Measurements from ENCODE around the gene SERPINF2.
"Not testable (repeated sequence)": the region's sequence is repeated elsewhere in the genome, so short reads cannot be mapped to it uniquely, and the experiment has no call there.

The SERPINF2 gene

DNA sequence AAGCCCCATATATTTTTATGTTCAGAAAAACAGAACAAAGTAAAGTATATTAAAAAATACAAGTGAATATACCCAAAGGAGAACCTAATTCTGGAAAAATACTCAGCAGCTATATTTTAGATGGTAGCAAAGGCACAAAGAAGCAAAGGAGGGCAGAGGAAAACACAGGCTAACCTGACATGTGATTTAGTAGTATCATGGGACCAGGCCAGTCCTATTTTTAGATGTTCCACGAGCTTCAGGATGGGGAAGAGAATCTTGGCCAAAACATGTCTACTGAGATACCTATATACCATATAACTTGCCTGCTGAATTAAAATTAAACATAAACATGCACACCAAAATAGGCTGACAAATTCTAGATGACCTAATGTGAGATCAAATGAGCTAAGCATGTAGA lies 54.1 kb downstream of the SERPINF2 start:
- DNase-seq, result no peak

DNA sequence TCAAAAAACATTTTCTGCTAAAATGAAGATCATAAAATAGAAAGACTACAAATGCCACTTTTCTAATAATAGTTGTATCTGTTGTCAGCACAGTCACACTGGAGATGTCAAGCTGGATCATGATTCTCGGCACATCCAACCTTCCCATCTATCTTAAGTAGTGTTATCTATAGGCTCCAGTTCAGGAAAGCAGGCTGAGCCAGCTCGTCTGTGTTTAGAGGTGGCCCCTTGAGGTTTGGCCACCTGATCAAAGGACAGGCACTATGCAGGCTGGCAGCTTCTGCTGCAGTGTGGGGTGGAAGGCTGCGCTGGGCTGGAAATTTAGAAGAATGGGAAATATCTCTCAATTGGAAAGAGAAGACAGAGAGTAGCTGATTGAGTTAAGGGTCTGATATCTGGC lies 54.7 kb downstream of the SERPINF2 start:
- DNase-seq, result no peak

DNA sequence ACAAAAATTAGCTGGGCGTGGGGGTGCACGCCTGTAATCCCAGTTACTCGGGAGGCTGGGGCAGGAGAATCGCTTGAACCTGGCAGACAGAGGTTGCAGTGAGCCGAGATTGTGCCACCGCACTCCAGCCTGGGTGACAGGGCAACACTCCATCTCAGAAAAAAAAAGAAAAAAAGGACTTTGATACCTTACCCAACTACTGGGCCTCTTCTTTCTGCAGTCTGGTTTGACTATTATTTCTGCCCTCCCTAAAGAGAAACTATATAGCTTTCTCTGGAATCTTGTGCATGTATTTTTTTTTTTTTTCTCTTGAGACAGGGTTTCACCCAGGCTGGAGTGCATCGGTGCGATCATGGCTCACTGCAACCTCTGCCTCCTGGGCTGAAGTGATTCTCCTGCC lies 55.2 kb downstream of the SERPINF2 start:
- DNase-seq, result not testable (repeated sequence)

DNA sequence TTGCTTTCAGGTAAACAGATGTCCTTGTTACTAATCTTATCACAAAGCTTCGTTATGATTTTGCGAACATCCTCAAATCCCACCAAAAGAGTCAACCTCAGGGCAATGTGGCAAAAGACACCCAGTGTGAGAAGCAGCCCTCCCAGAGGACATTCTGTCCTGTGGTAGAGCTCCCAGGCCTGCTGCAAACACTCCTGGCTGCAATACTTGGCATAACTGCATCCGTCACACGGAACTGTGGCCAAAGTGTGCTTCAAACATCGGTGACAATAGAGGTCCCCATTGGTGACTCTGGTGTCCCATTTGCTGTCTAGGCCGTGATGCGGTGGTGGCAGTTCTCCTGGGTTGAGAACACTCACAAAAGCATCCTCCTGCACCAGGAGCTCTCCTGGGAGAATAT lies 57.6 kb downstream of the SERPINF2 start:
- no peak for DNase-seq

DNA sequence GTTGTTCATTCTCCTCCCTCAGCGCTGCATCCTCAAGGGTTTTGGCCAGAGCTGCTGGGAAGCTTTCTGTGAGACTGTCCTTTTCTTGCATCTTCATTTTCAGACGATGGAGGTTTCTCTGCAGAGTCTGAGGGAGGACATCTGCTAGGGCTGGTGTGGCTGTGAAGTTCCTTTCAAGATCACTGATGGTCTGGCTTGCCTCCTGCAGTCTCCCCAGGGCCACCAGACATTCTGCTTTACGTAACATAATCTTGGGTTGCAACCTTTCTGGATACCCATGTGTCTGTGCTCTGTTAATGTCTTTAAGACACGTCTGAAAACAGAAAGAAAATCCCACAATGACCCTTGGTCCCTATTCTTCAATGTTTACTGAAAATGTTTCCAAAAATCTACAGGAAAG lies 58.0 kb downstream of the SERPINF2 start:
- DNase-seq, result no peak

DNA sequence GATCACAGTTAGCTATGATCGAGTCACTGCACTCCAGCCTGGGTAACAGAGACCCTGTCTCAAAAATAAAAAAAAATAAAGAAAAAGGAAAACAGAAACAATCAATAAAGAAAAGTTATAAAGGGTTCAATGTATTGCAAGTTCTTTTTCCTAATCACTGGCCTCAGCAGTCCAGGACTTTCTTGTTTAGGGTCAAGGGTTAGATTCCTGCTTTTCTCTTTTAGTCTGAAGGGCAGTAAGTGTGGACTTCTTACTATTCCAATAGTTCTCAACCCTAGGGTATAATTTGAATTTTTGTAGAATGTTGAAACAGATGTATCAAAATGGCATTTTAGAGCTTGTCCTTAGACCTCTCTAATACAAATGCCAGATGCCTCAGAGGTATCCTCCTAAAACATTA lies 59.8 kb downstream of the SERPINF2 start:
- no peak for DNase-seq

DNA sequence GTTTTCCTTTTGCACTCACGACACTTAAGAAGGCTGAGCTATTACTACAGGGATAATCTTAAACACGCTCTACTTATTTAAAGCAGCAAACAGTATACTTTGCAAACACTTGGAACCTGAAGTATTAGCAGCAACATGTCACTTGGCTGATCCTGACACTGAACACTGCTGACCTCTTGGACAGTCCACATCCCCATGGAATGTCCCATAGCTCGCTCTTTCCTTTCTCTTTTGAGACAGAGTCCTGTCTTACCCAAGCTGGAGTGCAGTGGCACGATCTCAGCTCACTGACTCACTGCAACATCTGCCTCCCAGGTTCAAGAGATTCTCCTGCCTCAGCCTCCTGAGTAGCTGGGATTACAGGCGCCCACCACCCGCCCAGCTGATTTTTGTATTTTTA lies 60.6 kb downstream of the SERPINF2 start:
- no peak for DNase-seq

All from activated CD4-positive, alpha-beta T cell treated with anti-CD3 and anti-CD28 coated beads, Interleukin-2, amount 50 U/mL, for 4 hours (primary cell).